Measurements from ENCODE around the gene CEP192. TPM values are rescaled to one million over a fixed set of nuclear protein-coding genes. Genes with fewer than 3 reads are reported as not detected.

Gene CEP192
- total RNA-seq, 2 donors from 2014 or later: 26.4 to 35.6 TPM

GRCh38 chr18:13120983-13121441, 129.8 kb downstream of the CEP192 start:
- H3K27ac ChIP-seq (ENCODE audit: low read depth, low read length): peak overlapping the region; percentile 96
- peaks cover 45% of the 10 kb centered on the region for H3K36me3 Mint-ChIP-seq (ENCODE audit: low read depth)
- no peak overlapping the region for H3K4me3 ChIP-seq (ENCODE audit: low read length)
- H3K4me1 ChIP-seq (ENCODE audit: control insufficient read depth, insufficient read depth, low read length): no peaks in the 10 kb centered on the region
- TF ChIP-seq CTCF (conservative IDR thresholded peaks at IDR 0.05): no peak
- H3K36me3 ChIP-seq (ENCODE audit: control insufficient read depth, insufficient read depth, low read length): peaks cover 84% of the 10 kb centered on the region
- H3K4me3 Mint-ChIP-seq: no peak overlapping the region
- H3K9me3 Mint-ChIP-seq: no peaks in the 10 kb centered on the region
- WGBS, 2 experiments (ENCODE audit: insufficient coverage in 1 of 2, insufficient read length in 1 of 2): 81 to 92% methylated on average over 4 of the region's 4 CpGs
- no peaks in the 10 kb centered on the region for H3K27me3 Mint-ChIP-seq (ENCODE audit: insufficient read depth)
- H3K27me3 ChIP-seq (ENCODE audit: control insufficient read depth, insufficient read depth, low read length, poor library complexity, severe bottlenecking): no peaks in the 10 kb centered on the region
- no peaks in the 10 kb centered on the region for H3K4me1 Mint-ChIP-seq
- no peak overlapping the region for H3K27ac Mint-ChIP-seq
- DNase-seq: no peak
- H3K9ac ChIP-seq (ENCODE audit: extremely low read depth, low read length, poor library complexity, severe bottlenecking): no peak overlapping the region
- H3K9me3 ChIP-seq (ENCODE audit: control insufficient read depth, low read length): no peaks in the 10 kb centered on the region

GRCh38 chr18:13124411-13124810, 133.2 kb downstream of the CEP192 start:
- TF ChIP-seq CTCF (conservative IDR thresholded peaks at IDR 0.05): no peak
- Histone ChIP-seq H3K4me3 (ENCODE audit: low read length) (no peak overlapping the region), H3K9ac (ENCODE audit: extremely low read depth, low read length, poor library complexity, severe bottlenecking) (no peak overlapping the region), H3K27me3 (ENCODE audit: control insufficient read depth, insufficient read depth, low read length, poor library complexity, severe bottlenecking) (no peaks in the 10 kb centered on the region), H3K27ac (ENCODE audit: low read depth, low read length) (no peak overlapping the region), H3K4me1 (ENCODE audit: control insufficient read depth, insufficient read depth, low read length) (no peaks in the 10 kb centered on the region), H3K9me3 (ENCODE audit: control insufficient read depth, low read length) (no peaks in the 10 kb centered on the region), H3K36me3 (ENCODE audit: control insufficient read depth, insufficient read depth, low read length) (peaks cover 85% of the 10 kb centered on the region)
- H3K27ac Mint-ChIP-seq: no peak overlapping the region
- DNase-seq: no peak
- H3K9me3 Mint-ChIP-seq: no peaks in the 10 kb centered on the region
- peaks cover 36% of the 10 kb centered on the region for H3K36me3 Mint-ChIP-seq (ENCODE audit: low read depth)
- H3K4me1 Mint-ChIP-seq: no peaks in the 10 kb centered on the region
- H3K27me3 Mint-ChIP-seq (ENCODE audit: insufficient read depth): no peaks in the 10 kb centered on the region
- WGBS, 2 experiments (ENCODE audit: insufficient coverage in 1 of 2, insufficient read length in 1 of 2): 93 to 100% methylated on average over 5 to 8 of the region's 8 CpGs
- H3K4me3 Mint-ChIP-seq: no peak overlapping the region

GRCh38 chr18:13125191-13125590, 134.0 kb downstream of the CEP192 start:
- H3K9me3 ChIP-seq (ENCODE audit: control insufficient read depth, low read length): no peaks in the 10 kb centered on the region
- no peak overlapping the region for H3K27ac Mint-ChIP-seq

More at GRCh38 chr18:13125191-13125590, 134.0 kb downstream of the CEP192 start:
- no peak overlapping the region for H3K4me3 Mint-ChIP-seq
- no peaks in the 10 kb centered on the region for H3K4me1 ChIP-seq (ENCODE audit: control insufficient read depth, insufficient read depth, low read length)
- peaks cover 36% of the 10 kb centered on the region for H3K36me3 Mint-ChIP-seq (ENCODE audit: low read depth)
- H3K27me3 Mint-ChIP-seq (ENCODE audit: insufficient read depth): no peaks in the 10 kb centered on the region
- H3K27ac ChIP-seq (ENCODE audit: low read depth, low read length): no peak overlapping the region
- H3K9ac ChIP-seq (ENCODE audit: extremely low read depth, low read length, poor library complexity, severe bottlenecking): no peak overlapping the region
- H3K4me3 ChIP-seq (ENCODE audit: low read length): no peak overlapping the region
- DNase-seq: no peak
- no peaks in the 10 kb centered on the region for H3K4me1 Mint-ChIP-seq
- H3K36me3 ChIP-seq (ENCODE audit: control insufficient read depth, insufficient read depth, low read length): peaks cover 83% of the 10 kb centered on the region
- WGBS, 2 experiments (ENCODE audit: insufficient coverage in 1 of 2, insufficient read length in 1 of 2): 72 to 87% methylated on average over 2 to 5 of the region's 5 CpGs
- no peak for TF ChIP-seq CTCF (conservative IDR thresholded peaks at IDR 0.05)
- no peaks in the 10 kb centered on the region for H3K27me3 ChIP-seq (ENCODE audit: control insufficient read depth, insufficient read depth, low read length, poor library complexity, severe bottlenecking)
- no peaks in the 10 kb centered on the region for H3K9me3 Mint-ChIP-seq

All from endodermal cell (in vitro differentiated cells).